T-helper 1 cell treated with Interleukin-12 subunit alpha and Interleukin-12 subunit beta and Interleukin-4 antibody, amounts not matched to agents 30 ng/mL and 1 ng/mL, for 36 hours (primary cell): ENCODE results near the gene CLTCL1. TPM values are rescaled to one million over a fixed set of nuclear protein-coding genes. Genes with fewer than 3 reads are reported as not detected.

Experiments used
- intact Hi-C: fragments of 100-400 bp; cut with micrococcal nuclease; formaldehyde crosslinking; loops from one replicate; pipeline ENCODE4 v1.15.1; 2024
- total RNA-seq: library from RNA; stranded (reverse); gene quantifications from 2 replicates; pipeline ENCODE4 v1.2.3, GENCODE V29; 2022

Gene CLTCL1
- total RNA-seq, 1 donor from 2014 or later: 0.66 TPM

GRCh38 chr22:19197997-19198865 lies 93.3 kb downstream of the CLTCL1 start:
- intact Hi-C loops: no loop called here

- intact Hi-C loops: no loop called here
Observed at GRCh38 chr22:19196841-19197612, 94.5 kb downstream of the CLTCL1 start.

DNA sequence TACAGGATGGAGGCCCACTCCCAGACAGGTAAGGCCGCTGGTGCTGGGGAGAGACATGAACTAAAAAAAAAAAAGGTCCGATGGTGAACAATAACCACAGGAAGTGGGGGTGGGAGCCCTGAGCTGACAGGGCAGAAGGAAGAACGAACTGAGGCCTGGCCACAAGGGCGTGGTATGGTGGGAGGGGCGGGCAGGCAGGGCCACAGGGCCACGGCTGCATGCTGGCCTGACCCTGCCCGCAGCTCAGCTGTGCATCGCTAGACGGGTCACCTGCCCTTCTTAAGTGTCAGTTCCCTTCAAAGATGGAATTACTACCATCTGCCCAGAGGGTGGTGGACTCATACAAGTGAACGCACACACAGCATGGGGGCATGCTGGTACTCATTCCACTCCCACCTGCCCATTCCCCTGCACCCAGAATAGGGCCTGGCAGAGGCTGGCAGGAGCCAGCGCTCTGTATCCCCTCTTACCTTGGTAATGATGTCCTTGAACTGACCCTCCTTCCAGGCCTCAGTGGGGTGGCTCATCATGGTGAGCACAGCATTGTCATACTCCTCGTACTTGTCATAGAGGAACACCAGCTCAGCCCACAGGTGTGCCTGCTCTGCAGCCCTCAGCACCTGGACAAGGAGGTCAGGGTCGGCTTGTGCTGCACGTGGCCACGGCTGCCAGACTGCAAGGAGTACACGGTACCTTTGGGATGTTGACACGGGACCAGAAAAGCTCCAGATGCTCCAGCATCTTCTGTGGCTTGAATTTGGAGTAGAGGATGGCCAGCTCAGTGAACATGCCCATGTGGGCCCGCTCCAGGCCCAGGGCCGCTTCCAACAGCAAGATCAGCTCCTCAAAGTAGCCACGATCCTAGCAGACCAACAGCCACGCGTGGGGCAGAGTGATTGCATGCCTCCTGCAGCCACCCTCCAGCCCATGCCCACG lies 95.5 kb downstream of the CLTCL1 start:
- intact Hi-C loops: no loop called here

- intact Hi-C loops: no loop called here
Observed at GRCh38 chr22:19194766-19195536, 96.6 kb downstream of the CLTCL1 start.

GRCh38 chr22:19193879-19194278 lies 97.6 kb downstream of the CLTCL1 start:
- intact Hi-C loops: no loop called here

DNA sequence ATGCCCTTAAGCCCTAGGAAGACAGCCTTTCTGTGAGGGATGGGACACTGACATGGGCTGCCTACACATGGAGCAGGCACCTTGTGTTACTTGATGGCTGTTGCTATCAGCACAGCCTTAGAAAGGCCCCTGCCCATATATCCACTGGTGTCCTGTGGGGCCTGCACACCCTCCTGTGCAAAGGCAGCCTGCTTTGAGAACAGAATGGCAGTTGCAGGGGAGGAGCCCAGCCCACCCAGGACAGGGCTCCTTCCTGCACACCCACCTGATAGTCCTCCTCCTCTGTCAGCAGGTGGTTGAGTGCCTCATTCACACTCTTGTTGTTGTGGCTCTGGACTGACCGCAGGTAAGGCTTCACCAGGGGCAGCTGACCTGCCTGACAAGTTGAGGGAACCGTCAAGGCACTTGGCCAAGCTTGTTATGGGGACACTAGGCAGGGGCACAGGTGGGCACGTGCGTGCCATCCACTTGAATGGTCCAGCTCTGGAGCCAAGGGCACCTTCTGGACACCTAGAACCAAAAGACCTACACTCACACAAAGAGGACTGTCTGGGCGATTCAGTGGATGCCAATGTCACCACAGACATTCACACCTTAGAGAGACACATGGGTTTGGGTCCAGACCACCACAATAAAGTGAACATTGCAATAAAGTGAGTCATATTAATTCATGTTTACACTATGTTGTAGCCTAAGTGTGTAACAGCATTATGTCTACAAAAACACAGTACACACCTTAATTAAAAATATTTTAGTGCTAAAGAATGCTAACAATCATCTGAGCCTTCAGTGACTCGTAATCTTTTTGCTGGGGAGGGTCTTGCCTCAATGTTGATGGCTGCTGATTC lies 103.6 kb downstream of the CLTCL1 start:
- intact Hi-C loops: no loop called here

GRCh38 chr22:19184276-19184997 lies 107.1 kb downstream of the CLTCL1 start:
- intact Hi-C loops: no loop called here

- intact Hi-C loops: no loop called here
Observed at GRCh38 chr22:19183216-19183615, 108.3 kb downstream of the CLTCL1 start.

DNA sequence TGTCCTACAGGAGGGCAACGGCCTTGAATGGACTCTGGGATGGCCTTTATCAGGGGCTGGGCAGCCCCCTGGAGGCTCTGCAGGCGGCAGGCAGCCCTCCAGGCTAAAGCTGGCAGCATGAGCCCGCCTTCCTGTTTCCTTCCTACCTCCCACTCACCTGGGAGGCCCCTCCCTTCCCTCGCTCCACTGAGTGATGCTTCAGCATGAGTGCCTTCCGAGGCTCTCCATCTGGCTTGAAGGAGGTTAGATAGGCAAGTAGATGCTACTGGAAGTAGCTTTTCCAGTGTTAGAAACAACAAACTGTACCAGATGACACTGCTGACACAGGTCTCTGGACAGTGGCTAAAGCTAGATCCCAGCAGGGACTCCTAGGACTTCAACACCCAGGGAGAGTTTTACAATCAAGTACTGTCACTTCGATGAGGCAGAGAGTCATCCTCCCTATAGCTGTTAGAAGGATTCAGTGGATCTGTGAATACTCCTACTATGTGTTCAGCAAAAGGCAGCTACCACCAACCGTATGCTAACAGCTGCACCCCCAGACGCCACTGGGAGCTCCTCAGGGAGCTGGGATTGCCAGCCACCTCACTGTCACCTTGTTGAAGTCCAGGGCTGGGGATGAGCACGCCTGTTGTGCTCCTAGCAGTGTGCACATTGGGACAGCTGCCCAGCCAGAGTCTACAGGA lies 108.9 kb downstream of the CLTCL1 start:
- intact Hi-C loops: no loop called here

- intact Hi-C loops: no loop called here
Observed at GRCh38 chr22:19181786-19182471, 109.6 kb downstream of the CLTCL1 start.

- intact Hi-C loops: no loop called here
Observed at GRCh38 chr22:19180740-19181410, 110.6 kb downstream of the CLTCL1 start.

DNA sequence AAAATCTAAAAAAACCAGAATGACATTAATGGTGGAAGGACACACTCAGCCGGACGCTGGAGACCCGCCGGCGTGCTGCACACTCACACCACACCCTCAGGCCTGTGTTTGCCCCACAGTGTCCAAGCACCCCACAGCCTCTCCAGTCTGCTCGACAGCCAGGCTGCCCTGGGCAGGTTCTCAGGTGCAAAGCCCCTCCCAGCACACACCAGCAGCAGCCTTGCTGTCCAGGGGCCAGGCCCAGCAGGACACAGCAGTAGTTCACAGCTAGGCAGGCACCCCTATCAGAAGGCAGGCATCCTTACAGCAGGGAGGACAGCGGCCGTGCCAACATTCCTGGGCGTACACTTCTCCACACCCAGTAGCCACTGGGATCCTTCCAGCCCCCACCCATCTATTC lies 111.3 kb downstream of the CLTCL1 start:
- intact Hi-C loops: no loop called here

- intact Hi-C loops: loop anchor here (1.0 to 2.0 kb wide), 6 partner anchors 35 to 451 kb away; partner anchors contain the start of genes C22orf39, CLTCL1, ESS2 and MRPL40
Observed at GRCh38 chr22:19179497-19180048, 111.9 kb downstream of the CLTCL1 start.

DNA sequence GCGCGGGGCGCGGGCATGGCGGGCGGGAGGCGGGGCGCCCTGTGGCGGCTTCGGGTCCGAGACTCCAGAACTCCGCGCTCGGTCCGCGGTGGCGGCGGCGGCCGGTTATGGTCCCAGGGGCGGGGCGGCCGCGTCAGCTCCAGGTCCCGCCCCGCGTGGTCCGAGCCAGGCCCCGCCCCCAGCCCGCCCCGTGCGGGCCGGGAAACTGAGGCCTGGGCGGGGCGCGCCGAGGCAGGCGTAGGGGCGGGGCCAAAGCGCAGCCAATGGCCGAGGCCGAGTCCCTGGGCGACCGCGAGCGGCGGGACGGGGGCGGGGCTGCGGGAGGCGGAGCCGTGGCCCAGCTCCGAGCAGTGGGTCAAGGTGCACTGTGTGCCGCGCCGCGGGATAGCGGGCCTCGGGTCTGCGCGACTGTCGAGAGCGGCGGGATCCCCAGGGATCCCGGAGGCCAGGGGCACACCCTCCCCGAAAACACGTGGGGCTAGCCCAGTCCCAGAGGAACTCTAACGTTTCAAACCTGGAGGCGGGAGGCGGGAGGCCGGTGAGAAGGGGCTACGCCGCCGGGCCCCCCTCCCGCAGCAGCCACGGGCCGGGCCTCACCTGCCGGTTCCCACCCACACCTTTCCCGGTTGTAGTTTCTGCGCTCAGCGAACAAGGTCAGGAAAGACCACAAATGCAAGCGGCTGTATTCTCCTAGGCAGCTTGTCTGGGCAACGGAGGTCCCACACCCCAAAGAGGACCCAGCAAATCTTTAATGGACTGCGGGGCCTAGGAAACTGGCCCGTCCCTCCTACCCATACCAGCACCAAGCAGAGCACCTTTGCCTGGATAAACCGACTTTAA lies 112.6 kb downstream of the CLTCL1 start, which contains the start of gene SLC25A1:
Gene SLC25A1 (minus strand): TSS at position 80 of the 840 bp plus-strand sequence. CDS start 63 bp downstream, at position 17.
- intact Hi-C loops: loop anchor here (1.0 to 2.0 kb wide), 8 partner anchors 35 to 451 kb away; partner anchors contain the start of genes C22orf39, CDC45, CLTCL1 and DGCR2

DNA sequence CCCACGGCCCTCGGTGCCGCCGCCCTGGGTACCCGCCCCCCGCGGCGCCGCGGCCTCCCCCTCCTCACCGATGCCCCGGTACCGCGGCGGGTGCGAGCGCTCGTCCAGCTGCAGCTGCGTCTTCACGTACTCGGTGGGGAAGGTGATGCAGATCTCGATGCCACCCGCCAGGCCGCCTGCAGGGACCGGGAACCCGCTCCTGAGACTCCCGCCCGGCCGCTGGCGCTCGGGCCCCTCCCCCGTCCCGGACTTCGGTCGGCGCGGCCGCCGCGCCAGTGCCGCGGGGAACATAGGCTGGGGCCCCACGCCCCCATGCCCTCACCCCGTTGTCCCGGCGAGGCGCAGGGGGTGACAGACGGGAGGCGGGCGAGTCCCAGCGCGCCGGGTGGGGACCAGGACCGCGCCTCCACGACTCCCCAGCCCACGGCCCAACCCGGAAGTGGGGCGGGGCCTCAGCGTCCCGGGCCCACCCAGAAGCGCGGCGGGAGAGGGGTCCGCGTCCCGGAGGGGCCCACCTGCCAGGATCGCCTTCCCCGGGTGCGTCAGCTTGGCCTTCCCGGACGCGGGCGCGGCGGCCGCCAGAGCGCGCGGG lies 113.4 kb downstream of the CLTCL1 start:
- intact Hi-C loops: loop anchor here (1.0 to 2.0 kb wide), 3 partner anchors 56 to 301 kb away; partner anchors contain the start of genes CDC45, DGCR2 and UFD1
